GM23338 (cell line): Measurements from ENCODE around the gene ALB.

ENCODE experiments used
- CTCF ChIP-seq, 2 experiments: fragments of 200-600 bp in 1 of 2; sonication (generic) in 1 of 2; conservative IDR thresholded peaks; 2 replicates each; pipeline versions ENCODE4 v1.5.1 to v1.6.1; 2016 to 2017; ENCODE audit warnings: antibody characterized with exemption in 2 of 2, low read depth in 2 of 2, mild to moderate bottlenecking in 2 of 2, moderate library complexity in 1 of 2
- EZH2 ChIP-seq: fragments of 200-600 bp; sonication (generic); IDR thresholded peaks from one replicate; pipeline ENCODE4 v1.8.0; 2017; ENCODE audit warnings: antibody characterized with exemption, mild to moderate bottlenecking, low read depth; ENCODE audit not compliant: unreplicated experiment
- EZH2phosphoT487 ChIP-seq: fragments of 200-600 bp; sonication (generic); IDR thresholded peaks from one replicate; pipeline ENCODE4 v1.8.1; 2018; ENCODE audit warnings: antibody characterized with exemption; ENCODE audit not compliant: unreplicated experiment
- POLR2AphosphoS5 ChIP-seq: IDR thresholded peaks from 2 replicates; pipeline ENCODE4 v1.6.1; 2016; ENCODE audit warnings: antibody characterized with exemption, low read depth
- ZNF114 ChIP-seq: fragments of 250-450 bp; sonication (Bioruptor Pico); IDR thresholded peaks from 2 replicates; pipeline ENCODE4 v1.5.0; 2020; ENCODE audit warnings: mild to moderate bottlenecking, moderate library complexity

GRCh38 chr4:73459048-73459421, 54.9 kb downstream of the ALB start:
- TF ChIP-seq CTCF (conservative IDR thresholded peaks at IDR 0.05; ENCODE audit: low read depth in 2 of 2) (no peak), EZH2 (no peak), EZH2phosphoT487 (no peak), ZNF114 (CRISPR knock-in tag) (no peak), POLR2AphosphoS5 (no peak)
